Naive thymus-derived CD4-positive, alpha-beta T cell (primary cell): ENCODE measurements around the gene GABRD. TPM values are rescaled to one million over a fixed set of nuclear protein-coding genes. Genes with fewer than 3 reads are reported as not detected.

Source experiments
- ATAC-seq: fragments of 150-1000 bp; cut with Tn5 transposase; 2 replicates; pipeline ENCODE4 v1.10.0; 2021; ENCODE audit warnings: mild to moderate bottlenecking, moderate library complexity
- CTCF ChIA-PET: fragments of 350-600 bp; sonication (Branson Sonifier 250); formaldehyde crosslinking; loops from one replicate; lab custom pipeline; 2021; ENCODE audit warnings: antibody characterized with exemption; lab: Charles Lee
- POLR2A ChIA-PET: fragments of 350-600 bp; sonication (Branson Sonifier 250); formaldehyde crosslinking; loops from one replicate; lab custom pipeline; 2021; ENCODE audit warnings: antibody characterized with exemption, inconsistent platforms; lab: Charles Lee
- DNase-seq, 9 donors: peaks; one replicate each; pipeline versions ENCODE4 v3.0.0 to v3.0.0-alpha.2; 2020 to 2022; ENCODE audit warnings: mixed read lengths in 1 of 9
- H3K27ac ChIP-seq: one replicate; pipeline ENCODE4 v1.7.0; 2013; ENCODE audit warnings: mild to moderate bottlenecking, low read depth, low read length, moderate library complexity
- H3K27me3 ChIP-seq, 2 donors: one replicate each; pipeline ENCODE4 v1.7.0; 2013; ENCODE audit warnings: low read length in 2 of 2, mild to moderate bottlenecking in 2 of 2, moderate library complexity in 2 of 2; ENCODE audit not compliant: control insufficient read depth in 2 of 2, insufficient read depth in 2 of 2
- H3K36me3 ChIP-seq, 3 experiments: 1 replicate in 2 of 3; 2 replicates in 1 of 3; pipeline ENCODE4 v1.7.0; 2013; ENCODE audit warnings: low read length in 3 of 3, mild to moderate bottlenecking in 3 of 3, moderate library complexity in 1 of 3; ENCODE audit not compliant: insufficient read depth in 3 of 3, control insufficient read depth in 2 of 3
- H3K4me1 ChIP-seq, 2 donors: one replicate each; pipeline ENCODE4 v1.7.0; 2013; ENCODE audit warnings: low read length in 2 of 2, mild to moderate bottlenecking in 2 of 2, moderate library complexity in 1 of 2; ENCODE audit not compliant: control insufficient read depth in 2 of 2, insufficient read depth in 2 of 2
- H3K4me3 ChIP-seq: 2 replicates; pipeline ENCODE4 v1.7.0; 2013; ENCODE audit warnings: mild to moderate bottlenecking, low read length
- H3K9me3 ChIP-seq, 3 experiments: 1 replicate in 2 of 3; 2 replicates in 1 of 3; pipeline ENCODE4 v1.7.0; 2013; ENCODE audit warnings: low read length in 3 of 3; ENCODE audit not compliant: control insufficient read depth in 2 of 3
- H3K27ac Mint-ChIP-seq, 9 donors: one replicate each; pipeline ENCODE4 v1.8.0; 2020 to 2022; ENCODE audit warnings: mixed read lengths in 9 of 9, mild to moderate bottlenecking in 8 of 9, moderate library complexity in 5 of 9, inconsistent platforms in 2 of 9
- H3K27me3 Mint-ChIP-seq, 5 donors: one replicate each; pipeline ENCODE4 v1.8.0; 2021 to 2022; ENCODE audit warnings: mixed read lengths in 5 of 5, mild to moderate bottlenecking in 1 of 5
- H3K36me3 Mint-ChIP-seq, 5 donors: one replicate each; pipeline ENCODE4 v1.8.0; 2020 to 2022; ENCODE audit warnings: mixed read lengths in 5 of 5, mild to moderate bottlenecking in 3 of 5, inconsistent platforms in 1 of 5
- H3K4me1 Mint-ChIP-seq, 7 donors: one replicate each; pipeline ENCODE4 v1.8.0; 2020 to 2022; ENCODE audit warnings: mixed read lengths in 7 of 7, mild to moderate bottlenecking in 3 of 7, inconsistent platforms in 1 of 7
- H3K4me3 Mint-ChIP-seq, 10 donors: one replicate each; pipeline ENCODE4 v1.8.0; 2020 to 2022; ENCODE audit warnings: mild to moderate bottlenecking in 10 of 10, mixed read lengths in 10 of 10, moderate library complexity in 6 of 10, inconsistent platforms in 2 of 10
- H3K9me3 Mint-ChIP-seq, 11 donors: one replicate each; pipeline ENCODE4 v1.8.0; 2020 to 2022; ENCODE audit warnings: mixed read lengths in 11 of 11, mild to moderate bottlenecking in 4 of 11, inconsistent platforms in 1 of 11, moderate library complexity in 1 of 11
- intact Hi-C, 2 donors: fragments of 100-400 bp; cut with micrococcal nuclease; formaldehyde crosslinking; loops; one replicate each; pipeline ENCODE4 v1.15.1; 2023
- polyA plus RNA-seq, 2 donors: library from polyadenylated mRNA; unstranded; fragments of 300-500 nt; fragmentation: Illumina TruSeq; gene quantifications; one replicate each; pipeline ENCODE4 v1.2.3, GENCODE V29; 2021
- total RNA-seq, 6 experiments: library from RNA in 5 of 6; stranded (reverse) in 5 of 6; gene quantifications; 1 replicate in 5 of 6; 2 replicates in 1 of 6; pipeline ENCODE4 v1.2.3 and lab custom pipeline; 2021 to 2026

The GABRD gene
- total and polyA plus RNA-seq, 7 experiments from 2014 or later = 0.17 to 0.31 (median 0.21) TPM; not detected in 4

DNA sequence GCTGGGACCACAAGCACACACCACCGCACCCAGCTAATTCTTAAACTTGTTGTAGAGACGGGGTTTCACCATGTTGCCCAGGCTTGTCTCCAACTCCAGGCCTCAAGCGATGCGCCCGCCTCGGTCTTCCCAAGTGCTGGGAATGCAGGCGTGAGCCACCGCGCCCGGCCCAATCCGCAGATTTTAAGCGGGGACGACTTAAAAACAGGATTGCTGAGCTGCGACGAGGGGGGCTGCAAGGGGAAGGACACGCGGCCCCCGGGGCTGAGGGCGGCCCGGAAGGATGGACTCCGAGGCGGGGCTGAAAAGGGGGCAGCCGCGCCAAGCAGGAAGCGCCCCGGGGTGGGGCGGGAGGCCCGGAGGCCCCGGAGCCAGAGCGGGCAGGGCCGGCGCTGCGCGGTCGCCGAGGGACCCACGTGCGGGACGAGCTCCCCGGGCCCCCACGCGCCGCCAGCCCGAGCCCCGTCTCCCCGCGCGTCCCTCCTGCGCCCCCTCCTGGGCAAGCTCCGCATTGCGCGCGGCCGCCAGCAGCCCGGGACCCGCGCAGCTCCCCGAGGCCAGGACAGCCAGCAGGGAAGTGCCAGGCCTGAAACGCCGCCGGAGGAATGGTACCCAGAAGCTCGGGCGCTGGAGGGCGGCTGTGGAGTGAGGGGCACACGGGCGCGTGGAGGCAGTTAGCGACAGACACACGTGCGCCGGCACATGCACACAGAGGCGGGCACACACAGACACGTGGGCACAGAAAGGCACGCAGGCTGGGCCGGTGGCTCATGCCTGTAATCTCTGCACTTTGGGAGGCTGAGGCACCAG, 25.6 kb downstream of the GABRD start:
- Mint-ChIP-seq H3K4me1 (peaks cover 10 to 28% (median 22%) of the 10 kb centered on the region in 7 donors), H3K27ac (peak overlapping the region in 1 of 9 donors; percentile 3), H3K9me3 (no peaks in the 10 kb centered on the region), H3K36me3 (no peaks in the 10 kb centered on the region), H3K27me3 (peaks cover 0 to 35% (median 5%) of the 10 kb centered on the region in 5 donors), H3K4me3 (peak overlapping the region in 8 of 10 donors; percentile 33 to 78 (median 52))
- H3K36me3 ChIP-seq = no peaks in the 10 kb centered on the region
- peak overlapping the region; percentile 35 for H3K4me3 ChIP-seq
- H3K27me3 ChIP-seq = no peaks in the 10 kb centered on the region
- no peaks in the 10 kb centered on the region for H3K9me3 ChIP-seq
- ChIA-PET CTCF (interaction anchor here (0.6 to 3.1 kb wide), 13 partner anchors 8 to 1042 kb away, joined by 3 to 18 read pairs (median 3); no protein-coding TSS in a partner anchor), POLR2A (interaction anchor here (0.6 to 1.2 kb wide), 2 partner anchors 21 to 196 kb away, joined by 3 read pairs; no protein-coding TSS in a partner anchor)
- H3K4me1 ChIP-seq = peaks cover 7 to 14% of the 10 kb centered on the region in 2 donors
- peak; percentile 93 for ATAC-seq
- DNase-seq = peak; percentile 65 to 94 (median 78)
- intact Hi-C loops = loop anchor here (1.0 to 10.0 kb wide), 3 partner anchors 84 to 140 kb away; no protein-coding TSS in a partner anchor
- H3K27ac ChIP-seq = no peak overlapping the region

DNA sequence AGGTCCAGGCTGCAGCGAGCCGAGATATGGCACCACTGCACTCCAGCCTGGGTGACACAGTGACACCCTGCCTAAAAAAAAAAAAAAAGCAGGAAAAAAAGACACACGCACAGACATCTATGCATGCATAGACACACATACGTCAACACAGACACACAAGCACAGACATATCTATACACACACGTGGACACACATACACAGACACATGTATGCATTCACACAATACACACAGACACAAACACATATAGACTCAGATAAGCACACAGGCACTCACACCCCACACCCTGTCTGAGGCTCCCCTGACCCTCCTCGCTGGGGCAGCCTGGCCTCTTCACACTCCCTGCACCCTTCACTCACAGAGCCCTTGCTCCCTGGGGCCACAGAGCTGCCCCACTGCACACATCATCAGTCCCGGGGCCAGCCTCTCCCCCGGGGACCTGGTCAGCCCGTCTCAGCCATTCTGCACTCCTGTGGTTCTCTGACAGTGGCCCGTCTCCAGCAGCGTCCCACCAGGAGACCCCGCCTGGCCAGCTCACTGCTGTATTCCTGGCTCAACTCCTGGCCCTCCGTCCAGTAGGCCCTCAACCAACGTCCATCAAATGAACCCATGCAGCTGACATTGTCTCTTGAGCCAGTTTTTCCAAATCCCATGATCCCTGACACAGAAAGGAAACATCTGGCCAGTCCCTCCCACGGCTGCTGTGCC, 26.5 kb downstream of the GABRD start:
- Mint-ChIP-seq H3K9me3 (no peaks in the 10 kb centered on the region), H3K36me3 (no peaks in the 10 kb centered on the region), H3K27ac (peak overlapping the region in 2 of 9 donors; percentile 20 to 69), H3K4me3 (peak overlapping the region in 9 of 10 donors; percentile 22 to 78 (median 56)), H3K4me1 (peaks cover 10 to 28% (median 22%) of the 10 kb centered on the region in 7 donors), H3K27me3 (peaks cover 0 to 35% (median 5%) of the 10 kb centered on the region in 5 donors)
- DNase-seq = no peak
- intact Hi-C loops = loop anchor here (1.0 to 10.0 kb wide), 3 partner anchors 85 to 141 kb away; no protein-coding TSS in a partner anchor
- CTCF ChIA-PET = interaction anchor here (1.0 to 3.1 kb wide), 5 partner anchors 9 to 144 kb away, joined by 3 to 18 read pairs (median 3); no protein-coding TSS in a partner anchor
- ATAC-seq = no peak
- Histone ChIP-seq H3K27me3 (no peaks in the 10 kb centered on the region), H3K27ac (no peak overlapping the region), H3K36me3 (no peaks in the 10 kb centered on the region), H3K4me3 (no peak overlapping the region), H3K4me1 (peaks cover 7 to 14% of the 10 kb centered on the region in 2 donors), H3K9me3 (no peaks in the 10 kb centered on the region)
- POLR2A ChIA-PET = interaction anchor here (0.6 kb wide), 1 partner anchor 195 kb away, joined by 3 read pairs; no protein-coding TSS in a partner anchor

GRCh38 chr1:2046174-2046917, 27.2 kb downstream of the GABRD start:
- Mint-ChIP-seq H3K36me3 (no peaks in the 10 kb centered on the region), H3K27ac (no peak overlapping the region), H3K27me3 (peaks cover 0 to 35% (median 5%) of the 10 kb centered on the region in 5 donors), H3K4me3 (peak overlapping the region in 3 of 10 donors; percentile 23 to 78 (median 56)), H3K9me3 (no peaks in the 10 kb centered on the region), H3K4me1 (peaks cover 10 to 28% (median 22%) of the 10 kb centered on the region in 7 donors)
- ChIA-PET CTCF (interaction anchor here (1.6 to 3.1 kb wide), 2 partner anchors 10 to 103 kb away, joined by 3 to 18 read pairs; no protein-coding TSS in a partner anchor), POLR2A (no interaction called here)
- Histone ChIP-seq H3K27me3 (no peaks in the 10 kb centered on the region), H3K27ac (no peak overlapping the region), H3K4me3 (no peak overlapping the region), H3K4me1 (peaks cover 7 to 14% of the 10 kb centered on the region in 2 donors), H3K36me3 (no peaks in the 10 kb centered on the region), H3K9me3 (no peaks in the 10 kb centered on the region)
- DNase-seq (peak in 2 of 9 donors; percentile 24 to 62), ATAC-seq (no peak)
- intact Hi-C loops = loop anchor here (1.0 to 10.0 kb wide), 3 partner anchors 86 to 142 kb away; no protein-coding TSS in a partner anchor

DNA sequence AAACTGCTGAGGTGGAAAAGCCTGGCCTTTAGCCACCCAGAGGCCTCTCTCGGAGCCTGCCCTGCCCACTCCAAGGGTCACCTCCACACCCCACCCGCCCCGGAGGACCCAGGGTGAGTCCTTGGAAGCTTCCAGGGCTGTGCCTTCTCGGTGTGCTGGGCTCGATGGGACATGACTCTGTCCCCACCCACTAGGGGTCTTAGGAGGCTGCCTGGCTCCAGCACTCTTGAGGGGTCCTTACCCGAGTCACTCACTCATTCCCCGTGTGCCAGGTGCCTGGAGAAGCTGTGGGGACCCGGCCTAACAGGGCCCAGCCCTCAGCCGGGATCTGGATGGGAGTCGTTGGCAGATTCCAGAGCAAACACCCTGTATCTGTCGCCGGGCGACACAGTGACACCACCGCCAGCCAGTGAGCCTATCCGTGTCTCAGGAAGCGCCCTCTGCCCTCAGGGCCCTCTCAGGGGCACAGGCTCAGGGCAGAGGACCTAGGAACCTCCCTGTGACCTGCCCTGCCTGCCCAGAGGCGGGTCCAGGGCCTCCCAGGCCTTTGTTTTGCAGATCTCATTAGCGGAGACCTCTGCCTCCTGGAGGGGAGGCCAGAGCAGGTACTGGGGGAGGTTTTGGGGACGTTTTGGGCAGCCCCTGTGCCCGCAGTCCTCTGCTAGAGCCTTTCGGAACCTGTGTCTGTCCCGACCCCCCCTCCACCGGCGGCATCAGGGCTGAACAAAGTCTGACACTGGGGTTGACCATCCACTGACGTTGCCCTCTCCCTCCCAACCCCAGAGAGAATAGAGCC, 28.0 kb downstream of the GABRD start:
- H3K27ac Mint-ChIP-seq = peak overlapping the region in 1 of 9 donors; percentile 47
- Histone ChIP-seq H3K4me3 (no peak overlapping the region), H3K27me3 (no peaks in the 10 kb centered on the region), H3K27ac (no peak overlapping the region), H3K36me3 (no peaks in the 10 kb centered on the region), H3K9me3 (no peaks in the 10 kb centered on the region), H3K4me1 (peaks cover 7 to 14% of the 10 kb centered on the region in 2 donors)
- no peaks in the 10 kb centered on the region for H3K36me3 Mint-ChIP-seq
- peaks cover 0 to 41% (median 5%) of the 10 kb centered on the region in 5 donors for H3K27me3 Mint-ChIP-seq
- intact Hi-C loops = loop anchor here (1.0 to 10.0 kb wide), 3 partner anchors 87 to 142 kb away; no protein-coding TSS in a partner anchor
- ATAC-seq (no peak), DNase-seq (no peak)
- H3K4me1 Mint-ChIP-seq = peaks cover 10 to 31% (median 22%) of the 10 kb centered on the region in 7 donors
- ChIA-PET CTCF (interaction anchor here (1.6 kb wide), 1 partner anchor 10 kb away, joined by 3 read pairs; no protein-coding TSS in a partner anchor), POLR2A (no interaction called here)
- no peaks in the 10 kb centered on the region for H3K9me3 Mint-ChIP-seq
- peak overlapping the region in 1 of 10 donors; percentile 65 for H3K4me3 Mint-ChIP-seq

GRCh38 chr1:2047749-2048729, 28.9 kb downstream of the GABRD start:
- no peaks in the 10 kb centered on the region for H3K27me3 ChIP-seq

More at GRCh38 chr1:2047749-2048729, 28.9 kb downstream of the GABRD start:
- POLR2A ChIA-PET = interaction anchor here (0.6 kb wide), 1 partner anchor 99 kb away, joined by 3 read pairs; no protein-coding TSS in a partner anchor
- CTCF ChIA-PET = interaction anchor here (1.3 kb wide), 1 partner anchor 10 kb away, joined by 5 read pairs; no protein-coding TSS in a partner anchor
- Histone ChIP-seq H3K9me3 (no peaks in the 10 kb centered on the region), H3K4me3 (no peak overlapping the region), H3K36me3 (no peaks in the 10 kb centered on the region), H3K27ac (no peak overlapping the region), H3K4me1 (peaks cover 7 to 14% of the 10 kb centered on the region in 2 donors)
- ATAC-seq (no peak), DNase-seq (no peak)
- Mint-ChIP-seq H3K4me1 (peaks cover 10 to 38% (median 26%) of the 10 kb centered on the region in 7 donors), H3K36me3 (no peaks in the 10 kb centered on the region), H3K4me3 (peak overlapping the region in 9 of 10 donors; percentile 39 to 89 (median 64)), H3K9me3 (no peaks in the 10 kb centered on the region), H3K27ac (peak overlapping the region in 2 of 9 donors; percentile 25 to 42), H3K27me3 (peaks cover 0 to 49% (median 5%) of the 10 kb centered on the region in 5 donors)
- intact Hi-C loops = loop anchor here (5.0 to 10.0 kb wide), 2 partner anchors 106 to 143 kb away; no protein-coding TSS in a partner anchor
